ENCODE data around the gene EMC9. TPM values are rescaled to one million over a fixed set of nuclear protein-coding genes. Genes with fewer than 3 reads are reported as not detected.

The EMC9 gene
- polyA plus RNA-seq, 3 donors: 19.8 to 29.7 (median 21.1) TPM

DNA sequence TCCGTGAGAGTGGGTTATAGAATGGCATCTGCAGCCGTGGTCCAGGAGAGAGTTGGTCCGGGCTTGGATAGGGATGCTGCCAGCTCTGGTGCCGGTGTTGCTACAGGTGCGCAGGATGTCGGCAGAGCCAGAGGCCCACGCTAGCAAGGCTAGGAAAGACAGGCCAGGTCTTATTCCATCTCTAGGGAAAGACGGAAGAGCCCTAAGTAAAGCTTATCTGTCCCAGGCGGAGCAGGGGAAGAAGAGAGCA lies 5.9 kb downstream of the EMC9 start:
- DNase-seq: no peak

DNA sequence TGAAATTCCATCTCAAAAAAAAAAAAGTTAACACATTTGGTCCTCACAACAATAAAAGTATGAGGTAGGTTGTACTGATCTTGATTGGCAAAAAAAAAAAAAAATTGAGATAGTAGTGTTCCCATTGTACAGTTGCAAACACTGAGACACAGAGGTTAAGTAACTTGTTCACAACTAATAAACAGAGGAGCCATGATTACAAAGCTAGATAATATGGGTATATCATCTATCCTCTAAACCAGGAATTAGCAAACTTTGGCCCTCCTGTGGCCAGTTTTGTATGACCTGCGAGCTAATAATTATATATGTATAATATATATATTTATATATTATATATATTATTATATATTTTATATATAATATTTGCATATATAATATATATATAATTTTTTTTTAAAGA lies 7.7 kb downstream of the EMC9 start:
- no peak for DNase-seq

DNA sequence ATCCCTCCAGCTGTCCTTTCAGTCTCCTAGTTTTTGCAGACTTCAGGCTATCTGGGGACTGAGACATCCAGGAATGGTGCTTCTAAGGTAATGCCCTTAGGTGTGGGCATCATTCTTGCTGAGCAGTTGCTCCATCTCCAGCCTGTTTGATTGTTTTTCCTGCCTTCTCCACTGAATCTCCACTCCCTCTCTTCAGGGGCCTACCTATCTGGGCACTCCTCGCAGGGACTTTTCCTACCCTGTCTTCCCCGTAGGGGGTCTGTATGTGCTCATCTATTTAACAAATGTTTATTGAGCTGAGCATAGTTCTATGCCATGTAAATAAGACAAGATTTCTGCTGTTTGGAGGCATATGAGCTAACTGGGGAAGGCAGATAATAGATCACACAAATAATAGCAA lies 8.4 kb downstream of the EMC9 start:
- no peak for DNase-seq

DNA sequence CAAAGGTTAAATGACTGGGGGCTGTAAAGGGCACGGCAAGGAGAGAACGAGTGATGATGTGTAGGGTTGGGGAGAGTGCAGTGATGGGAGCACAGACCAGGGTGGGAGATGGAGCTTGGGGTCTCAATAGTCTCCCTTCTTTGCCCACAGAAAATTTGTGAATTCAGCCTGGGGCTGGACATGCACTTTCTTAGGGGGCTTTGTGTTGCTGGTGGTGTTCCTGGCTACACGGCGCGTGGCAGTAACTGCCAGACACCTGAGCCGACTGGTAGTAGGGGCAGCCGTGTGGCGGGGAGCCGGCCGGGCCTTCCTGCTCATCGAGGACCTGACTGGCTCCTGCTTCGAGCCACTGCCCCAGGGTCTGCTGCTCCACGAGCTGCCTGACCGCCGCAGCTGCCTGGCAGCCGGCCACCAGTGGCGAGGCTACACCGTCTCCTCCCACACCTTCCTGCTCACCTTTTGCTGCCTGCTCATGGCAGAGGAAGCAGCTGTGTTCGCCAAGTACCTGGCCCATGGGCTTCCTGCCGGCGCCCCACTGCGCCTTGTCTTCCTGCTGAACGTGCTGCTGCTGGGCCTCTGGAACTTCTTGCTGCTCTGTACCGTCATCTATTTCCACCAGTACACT lies 9.2 kb downstream of the EMC9 start:
- no peak for DNase-seq

DNA sequence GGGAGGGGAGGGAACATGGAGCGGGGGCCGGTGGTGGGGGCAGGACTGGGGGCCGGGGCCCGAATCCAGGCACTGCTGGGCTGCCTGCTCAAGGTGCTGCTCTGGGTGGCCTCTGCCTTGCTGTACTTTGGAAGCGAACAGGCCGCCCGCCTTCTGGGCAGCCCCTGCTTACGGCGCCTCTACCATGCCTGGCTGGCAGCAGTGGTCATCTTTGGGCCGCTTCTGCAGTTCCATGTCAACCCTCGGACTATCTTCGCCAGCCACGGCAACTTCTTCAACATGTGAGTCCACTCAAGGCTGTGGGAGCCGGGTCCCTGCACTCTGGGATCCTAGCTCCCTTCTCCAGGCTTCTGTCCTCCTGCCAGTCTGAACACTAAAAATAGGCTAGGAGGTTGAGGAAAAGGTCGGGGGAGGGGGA lies 9.8 kb downstream of the EMC9 start:
- DNase-seq: no peak

DNA sequence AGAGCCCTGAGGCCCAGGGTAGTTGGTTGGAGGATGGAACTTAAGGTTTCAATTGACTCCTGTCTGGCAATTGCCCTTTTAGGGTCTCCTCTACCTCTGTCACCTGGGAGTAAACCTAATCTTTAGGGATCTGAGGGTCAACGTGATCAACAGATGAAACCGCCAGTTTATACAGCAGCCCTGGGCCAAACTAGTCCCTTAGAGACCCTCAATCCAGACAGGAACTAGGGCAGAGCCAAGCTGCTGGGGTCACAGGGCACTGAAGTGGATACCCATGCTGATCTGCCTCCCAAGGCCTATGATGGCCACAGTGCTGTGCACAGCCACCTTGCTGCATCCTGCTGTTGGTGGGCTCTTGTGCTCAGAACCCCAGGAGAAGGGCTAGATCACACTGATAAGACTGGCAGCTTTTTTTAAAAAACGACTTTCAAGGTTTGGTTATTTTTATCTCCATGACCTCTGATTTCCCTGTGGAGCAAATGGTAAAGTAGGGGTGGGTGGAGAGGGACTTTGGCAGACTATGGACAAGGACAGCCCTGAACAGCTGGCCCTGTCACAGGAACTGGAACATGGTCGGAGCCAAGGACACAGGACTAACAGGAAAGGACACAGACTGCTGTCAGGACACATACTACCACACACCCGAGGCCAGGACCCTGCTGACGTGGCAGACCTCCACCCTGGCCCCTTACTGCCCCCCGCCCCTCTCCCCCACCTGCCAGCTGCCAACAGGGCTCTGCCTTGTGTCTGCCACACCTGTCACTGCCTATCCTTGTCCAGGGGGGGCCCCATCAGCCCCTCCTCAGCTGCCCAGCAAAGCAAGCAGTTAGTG lies 10.5 kb downstream of the EMC9 start:
- no peak for DNase-seq

DNA sequence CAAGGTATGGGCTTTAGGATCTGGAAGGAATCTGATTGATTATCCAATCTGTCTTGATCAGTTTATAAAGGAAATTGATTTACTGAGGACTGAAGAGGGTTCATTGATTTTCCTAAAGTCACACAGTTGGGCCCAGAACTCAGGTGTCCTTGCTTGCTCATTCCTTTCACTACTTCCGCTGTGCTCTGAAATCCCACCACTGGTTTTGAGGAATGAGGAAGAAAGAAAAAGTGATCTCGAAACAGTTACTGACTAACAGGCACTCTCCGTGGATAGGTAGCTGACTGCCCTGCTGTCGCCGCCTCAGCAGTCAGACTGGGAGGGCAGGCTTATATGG lies 11.0 kb downstream of the EMC9 start, which contains the start of gene FITM1:
TSS of gene FITM1 (plus strand) at position 280 of the 337 bp plus-strand sequence. CDS start 905 bp downstream, outside the sequence.
- DNase-seq: no peak

DNA sequence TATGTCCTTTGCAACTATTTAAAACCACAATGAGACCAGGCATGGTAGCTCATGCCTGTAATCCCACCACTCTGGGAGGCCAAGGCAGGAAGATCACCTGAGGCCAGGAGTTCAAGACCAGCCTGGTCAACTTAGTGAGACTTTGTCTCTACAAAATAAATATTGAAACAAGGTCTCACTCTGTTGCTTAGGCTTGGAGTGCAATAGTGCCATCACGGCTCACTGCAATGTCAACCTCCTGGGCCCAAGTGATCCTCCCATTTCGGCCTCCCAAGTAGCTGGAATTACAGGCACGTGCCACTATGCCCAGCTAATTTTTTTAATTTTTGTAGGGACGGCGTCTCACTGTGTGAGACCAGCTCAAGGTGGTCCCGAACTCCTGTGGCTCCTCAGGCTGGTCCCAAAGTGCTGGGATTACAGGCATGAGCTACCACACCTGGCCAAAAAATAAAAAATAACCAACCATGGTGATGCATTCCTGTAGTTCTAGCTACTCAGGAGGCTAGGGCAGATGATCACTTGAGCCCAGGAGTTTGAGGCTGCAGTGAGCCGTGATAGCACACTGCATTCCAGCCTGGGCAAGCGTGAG lies 11.9 kb downstream of the EMC9 start:
- DNase-seq: no peak

DNA sequence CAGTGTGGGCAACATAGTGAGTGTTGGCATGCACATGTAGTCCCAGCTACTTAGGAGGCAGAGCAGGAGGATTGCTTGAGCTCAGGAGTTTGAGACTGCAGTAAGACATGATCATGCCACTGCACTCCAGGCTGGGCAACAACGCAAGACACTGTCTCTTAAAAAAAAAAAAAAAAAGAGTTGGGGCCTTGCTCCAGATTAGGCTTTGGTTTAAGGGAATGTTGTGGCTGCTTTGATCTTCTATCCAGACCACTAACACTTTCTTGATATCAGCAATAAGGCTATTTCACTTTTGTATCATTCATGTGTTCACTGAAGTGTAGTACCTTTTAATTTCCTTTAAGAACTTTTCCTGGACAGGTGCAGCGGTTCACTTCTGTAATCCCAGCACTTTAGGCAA lies 13.7 kb downstream of the EMC9 start:
- no peak for DNase-seq

DNA sequence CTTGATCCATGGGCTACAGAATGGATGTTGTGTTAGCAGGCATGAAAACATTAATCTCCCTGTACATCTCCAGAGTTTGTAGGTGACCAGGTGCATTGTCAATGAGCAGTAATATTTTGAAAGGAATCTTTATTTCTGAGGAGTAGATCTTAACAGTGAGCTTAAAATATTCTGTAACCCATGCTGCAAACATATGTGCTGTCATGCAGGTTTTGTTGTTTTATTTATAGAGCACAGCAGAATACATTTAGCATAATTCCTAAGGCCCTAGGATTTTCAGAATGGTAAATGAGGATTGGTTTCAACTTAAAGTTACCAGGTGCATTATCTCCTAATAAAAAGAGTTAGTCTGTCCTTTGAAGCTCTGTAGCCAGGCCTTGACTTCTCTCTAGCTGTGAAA lies 14.5 kb downstream of the EMC9 start:
- DNase-seq: no peak

DNA sequence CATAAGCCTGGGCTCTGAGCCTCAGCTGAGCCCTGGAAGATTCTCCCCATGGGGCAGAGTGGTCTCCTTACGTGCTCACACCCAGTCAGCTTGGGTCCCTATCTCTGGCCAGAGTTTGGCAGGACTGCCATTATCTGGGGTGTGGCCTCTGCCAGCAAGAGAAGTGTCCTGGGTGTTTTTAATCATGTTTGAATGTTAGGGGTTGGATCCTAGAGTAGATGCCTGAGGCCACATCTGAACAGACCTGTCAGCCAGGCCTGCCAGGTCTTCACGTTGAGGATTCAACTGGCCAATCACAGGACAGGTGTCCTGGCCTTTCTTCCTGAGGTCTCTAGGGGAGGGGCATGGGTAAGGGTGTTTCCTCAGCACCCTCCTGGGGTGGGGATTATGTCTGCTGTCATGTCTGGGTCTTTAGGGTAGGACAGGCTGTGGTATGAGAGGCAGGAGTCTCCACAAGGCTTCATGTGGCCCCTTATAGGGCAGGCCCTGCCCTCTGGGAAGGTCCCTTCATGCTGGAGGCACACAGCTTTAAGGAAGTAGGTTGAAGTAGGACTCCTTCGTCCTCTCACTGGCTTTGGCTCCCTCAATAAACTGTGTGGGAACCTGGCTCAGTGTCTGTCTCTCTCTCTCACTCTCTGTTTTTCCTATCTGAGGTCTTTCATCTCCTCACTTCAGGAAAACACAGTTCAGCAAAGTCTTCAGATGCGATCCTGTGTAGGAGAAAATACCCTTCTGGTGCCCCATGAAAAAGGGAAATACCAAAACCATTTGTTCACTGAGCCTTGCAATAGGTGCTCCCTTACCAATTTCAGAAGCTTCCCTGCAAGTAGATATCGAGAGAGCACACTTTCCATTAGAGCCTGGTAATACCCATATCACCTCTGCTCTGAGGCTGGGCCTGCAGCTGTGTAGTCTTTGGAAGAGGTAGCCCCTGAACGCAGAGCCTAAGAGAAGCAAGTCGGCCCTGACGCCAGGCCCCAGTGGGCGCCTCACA lies 17.7 kb downstream of the EMC9 start:
- no peak for DNase-seq

DNA sequence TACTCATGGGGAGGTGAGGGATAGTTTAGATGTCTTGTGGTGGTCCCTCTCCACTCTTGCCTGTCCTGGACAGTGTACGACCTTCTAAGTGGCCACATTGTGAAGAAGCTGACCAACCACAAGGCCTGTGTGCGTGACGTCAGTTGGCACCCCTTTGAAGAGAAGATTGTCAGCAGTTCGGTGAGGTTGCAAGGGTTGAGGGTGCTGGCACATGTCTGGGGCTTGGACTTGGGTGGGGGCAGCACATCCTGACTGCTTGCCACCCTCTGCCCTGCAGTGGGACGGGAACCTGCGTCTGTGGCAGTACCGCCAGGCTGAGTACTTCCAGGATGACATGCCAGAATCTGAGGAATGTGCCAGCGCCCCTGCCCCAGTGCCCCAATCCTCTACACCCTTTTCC lies 18.5 kb downstream of the EMC9 start:
- no peak for DNase-seq

DNA sequence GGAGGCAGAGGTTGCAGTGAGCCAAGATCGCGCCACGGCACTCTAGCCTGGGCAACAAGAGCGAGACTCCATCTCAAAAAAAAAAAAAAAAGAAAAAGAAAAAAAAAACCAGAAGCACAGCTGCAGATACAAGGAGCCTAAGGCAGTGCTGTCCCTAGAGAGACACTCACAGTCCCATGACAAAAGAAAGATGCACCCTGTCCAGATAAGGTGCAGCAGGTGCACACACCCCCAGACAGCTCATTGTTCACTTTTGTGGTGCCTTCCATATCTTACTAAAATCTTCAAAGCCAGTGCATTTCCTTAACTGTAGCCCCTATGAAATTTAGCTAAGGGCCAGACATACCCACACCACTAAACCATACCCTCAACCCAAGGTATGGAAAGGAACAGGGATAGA lies 19.0 kb downstream of the EMC9 start:
- DNase-seq: no peak

DNA sequence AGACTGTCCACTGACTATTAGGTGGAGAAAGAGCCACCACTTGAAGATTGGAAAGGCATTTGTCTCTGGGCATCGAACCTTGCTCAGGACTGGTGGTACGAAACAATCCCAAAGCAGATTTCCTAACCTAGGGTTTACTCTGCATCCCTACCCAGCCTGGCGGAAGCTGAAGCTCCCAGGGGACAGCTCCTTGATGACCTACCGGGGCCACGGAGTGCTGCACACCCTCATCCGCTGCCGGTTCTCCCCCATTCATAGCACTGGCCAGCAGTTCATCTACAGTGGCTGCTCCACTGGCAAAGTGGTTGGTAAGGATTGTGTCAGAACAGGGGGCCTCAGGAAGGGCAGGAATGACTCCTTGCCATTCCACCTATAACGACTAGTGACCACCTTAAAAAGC lies 20.2 kb downstream of the EMC9 start:
- no peak for DNase-seq

DNA sequence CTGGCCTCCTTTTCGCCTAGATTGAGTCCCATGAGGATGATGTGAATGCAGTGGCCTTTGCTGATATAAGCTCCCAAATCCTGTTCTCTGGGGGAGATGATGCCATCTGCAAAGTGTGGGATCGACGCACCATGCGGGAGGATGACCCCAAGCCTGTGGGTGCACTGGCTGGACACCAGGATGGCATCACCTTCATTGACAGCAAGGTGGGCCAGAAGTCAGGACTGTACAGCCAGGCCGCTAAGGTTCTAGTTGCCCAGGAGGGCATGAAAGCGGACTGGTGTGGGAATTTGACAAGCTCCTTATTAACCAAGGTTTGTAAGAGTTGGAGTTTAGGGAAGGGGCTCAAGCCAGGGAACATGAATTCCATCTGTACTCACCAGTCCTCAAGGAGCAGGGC lies 21.7 kb downstream of the EMC9 start:
- no peak for DNase-seq

DNA sequence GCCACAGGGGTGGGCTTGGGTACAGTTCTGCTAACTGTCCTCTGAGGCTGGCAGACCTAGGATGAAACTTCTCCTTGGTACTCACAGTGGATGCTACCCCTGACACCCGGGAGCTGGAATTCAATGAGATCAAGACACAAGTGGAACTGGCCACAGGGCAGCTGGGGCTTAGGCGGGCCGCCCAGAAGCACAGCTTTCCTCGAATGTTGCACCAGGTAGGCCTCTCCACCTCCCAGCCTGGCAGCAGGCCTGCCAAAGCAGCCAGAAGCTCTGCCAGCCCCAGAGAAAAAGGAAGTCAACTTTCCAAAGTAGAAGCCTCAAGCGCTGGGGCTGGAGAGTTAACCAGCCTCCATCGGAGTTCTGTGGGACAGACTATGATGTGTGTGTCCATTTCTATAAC lies 24.2 kb downstream of the EMC9 start:
- DNase-seq: no peak

DNA sequence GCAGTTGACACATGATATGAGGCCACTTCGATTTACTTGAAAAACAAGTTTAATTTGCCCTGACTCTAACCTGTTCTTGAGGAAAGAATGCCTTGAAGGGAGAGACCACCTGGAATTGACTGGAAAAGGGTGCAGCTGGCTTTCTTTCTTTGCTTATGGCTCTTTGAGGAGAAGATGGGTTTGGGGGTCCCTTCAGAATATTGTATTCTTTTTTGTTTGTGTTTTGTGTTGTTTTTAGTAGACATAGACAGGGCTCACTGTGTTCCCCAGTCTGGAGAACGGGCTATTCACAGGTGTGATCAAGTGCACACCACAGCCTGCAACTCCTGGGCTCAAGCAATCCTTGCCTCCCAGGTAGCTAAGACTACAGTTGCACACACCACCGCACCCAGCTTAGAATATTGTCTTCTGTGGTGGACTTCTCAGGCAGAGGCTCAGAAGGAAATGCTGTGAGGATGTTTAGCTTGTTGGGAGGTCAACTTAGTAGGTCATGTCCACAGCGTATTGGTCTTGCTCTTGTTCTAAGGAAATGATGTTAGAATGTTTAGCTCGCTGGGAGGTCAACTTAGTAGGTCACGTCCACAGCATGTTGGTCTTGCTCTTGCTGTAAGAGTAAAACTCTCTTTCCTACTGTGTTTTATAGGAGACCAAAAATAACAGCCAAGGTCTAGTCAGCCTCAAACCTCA lies 25.1 kb downstream of the EMC9 start:
- DNase-seq: no peak

DNA sequence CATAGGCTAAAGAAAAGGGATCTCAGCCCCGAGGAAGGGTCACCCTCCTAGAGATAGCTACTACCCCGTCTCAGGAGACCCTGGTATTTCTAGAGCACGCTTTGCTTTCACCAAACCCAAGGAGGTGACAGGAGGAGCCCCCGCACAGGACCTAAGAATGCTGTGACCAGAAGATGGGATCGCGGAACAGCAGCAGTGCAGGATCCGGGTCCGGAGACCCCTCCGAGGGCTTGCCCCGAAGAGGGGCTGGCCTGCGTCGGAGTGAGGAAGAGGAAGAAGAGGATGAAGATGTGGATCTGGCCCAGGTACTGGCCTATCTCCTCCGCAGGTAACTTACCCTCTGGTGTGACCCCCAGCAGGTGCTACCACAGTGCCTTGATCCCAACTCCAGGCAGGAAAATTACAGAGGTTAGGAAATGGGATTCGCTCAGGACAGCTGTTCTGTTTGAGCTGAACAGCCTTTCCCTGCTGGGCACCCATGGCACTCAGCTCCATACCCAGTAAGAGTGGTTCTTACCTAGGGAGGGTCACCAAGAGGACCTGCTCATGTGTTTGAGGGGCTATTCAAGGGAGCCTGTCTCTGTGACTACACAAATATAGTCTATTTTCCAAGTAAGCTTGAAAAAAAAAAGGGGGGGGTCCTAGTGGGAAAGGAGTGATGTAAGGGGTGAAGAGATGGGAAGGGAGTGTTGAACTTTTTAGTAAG lies 25.8 kb downstream of the EMC9 start:
- no peak for DNase-seq

DNA sequence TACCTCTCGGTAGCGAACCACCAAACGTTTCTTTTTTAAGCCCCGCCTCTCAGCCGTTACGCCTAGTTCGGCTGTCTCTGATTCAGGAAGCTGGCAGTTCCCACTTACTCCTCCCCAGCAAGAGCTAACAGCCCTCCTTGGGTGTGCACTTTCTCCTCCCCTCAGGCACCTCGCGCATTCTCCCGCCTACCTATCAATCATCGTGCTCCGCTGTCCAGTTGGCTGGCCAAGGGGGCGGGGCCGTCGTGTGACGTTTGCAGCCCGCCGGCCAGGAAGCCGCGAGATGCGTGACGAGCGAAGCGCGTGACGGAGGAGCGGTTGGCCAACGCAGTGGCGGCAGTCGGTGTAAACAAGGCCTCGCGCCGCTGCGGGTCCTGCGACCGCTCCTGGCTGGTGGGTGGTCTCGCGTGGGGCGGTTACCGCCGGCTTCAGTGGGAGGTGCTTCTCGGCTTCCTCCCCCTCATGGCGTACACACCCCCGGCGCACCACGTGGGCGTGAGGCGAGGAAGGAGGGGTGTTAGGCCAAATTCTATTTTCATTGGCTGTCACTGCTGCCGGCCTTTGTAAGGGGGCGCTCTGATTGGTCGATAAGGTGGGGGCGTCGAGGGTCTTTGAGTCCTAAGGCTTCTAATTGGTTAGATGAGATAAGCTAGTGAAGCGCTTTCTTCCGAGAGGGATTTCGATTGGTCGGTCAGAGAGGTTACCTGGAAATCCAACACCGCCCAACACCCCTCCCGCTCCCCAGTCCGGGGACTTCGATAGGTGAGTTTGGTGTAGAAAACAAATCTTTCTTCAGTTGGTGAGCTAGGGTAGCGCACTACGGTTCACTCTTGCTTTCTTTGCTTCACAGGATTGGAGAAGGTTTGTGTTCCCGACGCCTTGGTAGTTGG lies 26.6 kb downstream of the EMC9 start, which contains the start of the genes DCAF11 and NRL:
TSS of gene DCAF11 (plus strand) at position 246 of the 890 bp plus-strand sequence. CDS start 818 bp downstream, outside the sequence.
TSS of gene NRL (minus strand) at position 418 of the 890 bp plus-strand sequence. CDS start 32,101 bp downstream, outside the sequence.
- DNase-seq: peak; percentile 100
